ENCODE results near the gene RASA4B. TPM values are rescaled to one million over a fixed set of nuclear protein-coding genes. Genes with fewer than 3 reads are reported as not detected.
"Not testable (repeated sequence)": the region's sequence is repeated elsewhere in the genome, so short reads cannot be mapped to it uniquely, and the experiment has no call there.

Gene RASA4B
- total RNA-seq, 1 experiment from 2014 or later, result 6.0 TPM

DNA sequence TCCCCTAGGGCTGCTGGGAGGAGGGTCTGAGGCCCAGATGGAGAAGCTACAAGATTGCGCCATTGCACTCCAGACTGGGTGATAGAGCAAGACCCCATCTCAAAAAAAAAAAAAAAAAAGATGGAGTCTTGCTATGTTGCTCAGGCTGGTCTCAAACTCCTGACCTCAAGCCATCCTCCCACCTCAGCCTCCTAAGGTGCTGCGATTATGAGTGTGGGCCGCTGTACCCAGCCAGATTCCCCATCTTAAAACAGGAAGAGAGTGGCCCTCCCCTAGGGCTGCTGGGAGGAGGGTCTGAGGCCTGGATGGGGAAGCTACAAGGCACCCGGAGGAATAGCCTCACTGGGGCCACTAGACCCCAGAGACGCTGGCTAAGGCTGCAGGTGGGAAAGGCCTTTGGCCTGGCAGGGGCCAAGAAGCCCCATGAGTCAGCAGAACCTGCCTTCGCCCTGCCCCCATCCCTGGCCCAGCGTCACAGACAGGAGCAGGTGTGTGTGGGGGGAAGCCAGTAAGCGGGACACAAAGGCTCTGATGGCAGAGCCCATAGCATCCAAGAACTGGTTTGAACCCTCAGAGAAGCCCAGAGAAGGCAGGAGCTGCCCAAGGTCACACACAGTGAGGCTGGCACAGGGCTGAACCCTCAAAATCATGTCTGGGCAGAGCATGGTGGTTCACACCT is 10.0 kb downstream of the RASA4B start:
- H3K36me3 ChIP-seq (ENCODE audit: control insufficient read depth in 1 of 2, insufficient read depth in 2 of 2, low read length in 2 of 2); H4K20me1 ChIP-seq (ENCODE audit: insufficient read depth); H3K27ac ChIP-seq (ENCODE audit: low read depth, low read length); DNase-seq (ENCODE audit: low read depth, low spot score); H3K9me2 ChIP-seq (ENCODE audit: insufficient read depth); POLR2A ChIA-PET; BruUV-seq (replicated peaks); ATAC-seq; H3K27me3 ChIP-seq (ENCODE audit: insufficient read depth, low read length); H3K9me3 ChIP-seq (ENCODE audit: control insufficient read depth in 1 of 2, insufficient read depth in 1 of 2, low read depth in 1 of 2, low read length in 2 of 2); H3K4me2 ChIP-seq (ENCODE audit: low read length); H3K4me3 ChIP-seq (replicated peaks in 1 of 2; ENCODE audit: low read depth in 1 of 2, low read length in 2 of 2); H3K79me2 ChIP-seq (ENCODE audit: insufficient read depth, low read length); RAD21 ChIA-PET (ENCODE audit: low non-redundant PET in 1 of 2, low total read pairs in 2 of 2, uncharacterized antibody in 2 of 2, unreplicated experiment in 2 of 2); intact Hi-C loops (cut with micrococcal nuclease); H3K9ac ChIP-seq (ENCODE audit: low read length); CTCF ChIA-PET; H2AFZ ChIP-seq (ENCODE audit: low read depth, low read length, poor library complexity, severe bottlenecking); H3K4me1 ChIP-seq (ENCODE audit: control insufficient read depth in 1 of 2, insufficient read depth in 2 of 2, low read length in 2 of 2): not testable (repeated sequence)

DNA sequence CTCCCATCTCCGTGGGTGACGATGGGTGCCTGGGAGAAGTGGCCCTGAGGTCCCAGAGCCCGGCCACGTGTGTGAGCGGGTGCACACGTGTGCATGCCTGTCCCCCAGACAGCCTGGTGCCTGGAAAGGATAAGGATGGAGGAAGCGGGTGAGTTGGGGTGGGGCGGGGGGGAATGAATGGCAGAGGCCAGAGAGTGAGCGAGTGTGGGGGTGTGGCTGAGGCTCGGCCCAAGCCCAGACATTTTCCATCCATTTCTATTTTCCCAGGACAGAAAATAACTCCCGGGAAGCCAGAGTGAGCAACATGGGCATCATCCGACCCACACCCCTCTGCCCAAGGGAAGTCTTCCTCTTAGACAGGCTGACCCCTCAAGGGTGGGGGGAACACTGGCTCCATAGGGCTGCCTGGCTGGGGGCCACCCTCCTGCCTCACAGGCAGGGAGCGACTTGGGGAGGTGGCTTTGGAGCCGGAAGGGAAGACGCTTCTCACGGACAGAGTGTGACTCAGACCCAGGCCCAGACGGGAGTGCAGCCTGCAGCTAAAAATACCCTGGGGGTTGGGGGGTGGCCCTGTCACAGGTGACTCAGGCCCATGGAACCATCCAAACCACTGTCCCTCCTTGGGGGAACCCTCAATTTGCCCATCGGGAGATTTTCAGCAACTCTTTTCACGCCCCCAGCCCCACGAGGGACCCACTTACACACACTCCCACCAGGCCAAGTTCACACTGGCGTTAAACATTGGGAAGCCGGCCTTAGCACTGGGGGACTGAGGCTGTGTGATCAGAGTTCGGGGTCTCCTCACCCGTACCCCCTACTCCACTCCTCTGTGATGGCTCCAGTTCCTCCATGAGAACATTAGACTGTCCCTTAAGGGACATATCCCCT is 12.0 kb downstream of the RASA4B start:
- CTCF ChIA-PET; RAD21 ChIA-PET (ENCODE audit: low non-redundant PET in 1 of 2, low total read pairs in 2 of 2, uncharacterized antibody in 2 of 2, unreplicated experiment in 2 of 2); H3K9ac ChIP-seq (ENCODE audit: low read length); H3K9me3 ChIP-seq (ENCODE audit: control insufficient read depth in 1 of 2, insufficient read depth in 1 of 2, low read depth in 1 of 2, low read length in 2 of 2); DNase-seq (ENCODE audit: low read depth, low spot score); H3K4me1 ChIP-seq (ENCODE audit: control insufficient read depth in 1 of 2, insufficient read depth in 2 of 2, low read length in 2 of 2); POLR2A ChIA-PET; H3K4me3 ChIP-seq (replicated peaks in 1 of 2; ENCODE audit: low read depth in 1 of 2, low read length in 2 of 2); H3K79me2 ChIP-seq (ENCODE audit: insufficient read depth, low read length); H2AFZ ChIP-seq (ENCODE audit: low read depth, low read length, poor library complexity, severe bottlenecking); H3K9me2 ChIP-seq (ENCODE audit: insufficient read depth); H3K27me3 ChIP-seq (ENCODE audit: insufficient read depth, low read length); intact Hi-C loops (cut with micrococcal nuclease); H4K20me1 ChIP-seq (ENCODE audit: insufficient read depth); H3K36me3 ChIP-seq (ENCODE audit: control insufficient read depth in 1 of 2, insufficient read depth in 2 of 2, low read length in 2 of 2): not testable (repeated sequence)
- ATAC-seq, result peak; percentile 91
- BruUV-seq (replicated peaks), result TSS peak; percentile 88
- peak overlapping the region; percentile 41 for H3K4me2 ChIP-seq (ENCODE audit: low read length)
- H3K27ac ChIP-seq (ENCODE audit: low read depth, low read length), result peak overlapping the region; percentile 50

DNA sequence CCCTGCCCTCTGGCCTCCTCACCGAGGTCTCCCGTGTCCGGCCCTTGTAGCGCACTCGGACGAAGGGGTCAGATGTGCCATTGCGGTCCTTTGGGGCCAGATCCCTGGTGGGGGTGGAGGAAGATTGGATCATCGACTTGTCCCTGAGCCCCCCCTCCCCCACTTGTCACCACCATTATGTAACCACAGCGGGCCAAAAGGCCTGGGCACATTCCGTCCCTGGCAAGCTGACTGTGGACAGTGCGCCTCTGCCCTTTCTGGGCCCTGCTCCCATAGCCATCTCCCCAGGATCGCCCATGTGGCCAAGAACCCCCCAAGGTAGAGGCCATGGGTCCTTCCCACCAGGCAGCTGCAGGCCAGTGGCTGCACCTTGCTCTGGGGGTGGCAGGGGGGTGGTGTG is 14.4 kb downstream of the RASA4B start:
- H3K9me2 ChIP-seq (ENCODE audit: insufficient read depth); H4K20me1 ChIP-seq (ENCODE audit: insufficient read depth); H3K79me2 ChIP-seq (ENCODE audit: insufficient read depth, low read length); ATAC-seq; CTCF ChIA-PET; POLR2A ChIA-PET; RAD21 ChIA-PET (ENCODE audit: low non-redundant PET in 1 of 2, low total read pairs in 2 of 2, uncharacterized antibody in 2 of 2, unreplicated experiment in 2 of 2); BruUV-seq (replicated peaks); H3K9ac ChIP-seq (ENCODE audit: low read length); H3K4me1 ChIP-seq (ENCODE audit: control insufficient read depth in 1 of 2, insufficient read depth in 2 of 2, low read length in 2 of 2); DNase-seq (ENCODE audit: low read depth, low spot score); H2AFZ ChIP-seq (ENCODE audit: low read depth, low read length, poor library complexity, severe bottlenecking); H3K27me3 ChIP-seq (ENCODE audit: insufficient read depth, low read length); intact Hi-C loops (cut with micrococcal nuclease); H3K9me3 ChIP-seq (ENCODE audit: control insufficient read depth in 1 of 2, insufficient read depth in 1 of 2, low read depth in 1 of 2, low read length in 2 of 2); H3K27ac ChIP-seq (ENCODE audit: low read depth, low read length); H3K4me3 ChIP-seq (replicated peaks in 1 of 2; ENCODE audit: low read depth in 1 of 2, low read length in 2 of 2); H3K36me3 ChIP-seq (ENCODE audit: control insufficient read depth in 1 of 2, insufficient read depth in 2 of 2, low read length in 2 of 2); H3K4me2 ChIP-seq (ENCODE audit: low read length): not testable (repeated sequence)

DNA sequence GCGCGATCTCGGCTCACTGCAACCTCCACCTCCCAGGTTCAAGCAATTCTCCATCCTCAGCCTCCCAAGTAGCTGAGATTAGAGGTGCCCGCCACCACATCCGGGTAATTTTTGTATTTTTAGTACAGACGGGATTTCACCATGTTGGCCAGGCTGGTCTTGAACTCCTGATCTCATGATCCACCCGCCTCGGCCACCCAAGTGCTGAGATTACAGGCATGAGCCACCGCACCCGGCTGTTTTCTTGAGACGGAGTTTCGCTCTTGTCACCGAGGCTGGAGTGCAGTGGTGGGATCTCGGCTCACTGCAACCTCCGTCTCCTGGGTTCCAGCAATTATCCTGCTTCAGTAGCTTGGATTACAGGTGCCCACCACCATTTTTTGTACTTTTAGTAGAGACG is 19.3 kb downstream of the RASA4B start:
- H3K9me3 ChIP-seq (ENCODE audit: control insufficient read depth in 1 of 2, insufficient read depth in 1 of 2, low read depth in 1 of 2, low read length in 2 of 2); H3K27me3 ChIP-seq (ENCODE audit: insufficient read depth, low read length); H3K27ac ChIP-seq (ENCODE audit: low read depth, low read length); H3K4me2 ChIP-seq (ENCODE audit: low read length); H3K9me2 ChIP-seq (ENCODE audit: insufficient read depth); ATAC-seq; POLR2A ChIA-PET; CTCF ChIA-PET; intact Hi-C loops (cut with micrococcal nuclease); H3K79me2 ChIP-seq (ENCODE audit: insufficient read depth, low read length); H3K9ac ChIP-seq (ENCODE audit: low read length); H3K4me3 ChIP-seq (replicated peaks in 1 of 2; ENCODE audit: low read depth in 1 of 2, low read length in 2 of 2); H3K36me3 ChIP-seq (ENCODE audit: control insufficient read depth in 1 of 2, insufficient read depth in 2 of 2, low read length in 2 of 2); RAD21 ChIA-PET (ENCODE audit: low non-redundant PET in 1 of 2, low total read pairs in 2 of 2, uncharacterized antibody in 2 of 2, unreplicated experiment in 2 of 2); H3K4me1 ChIP-seq (ENCODE audit: control insufficient read depth in 1 of 2, insufficient read depth in 2 of 2, low read length in 2 of 2); H4K20me1 ChIP-seq (ENCODE audit: insufficient read depth); H2AFZ ChIP-seq (ENCODE audit: low read depth, low read length, poor library complexity, severe bottlenecking); DNase-seq (ENCODE audit: low read depth, low spot score); BruUV-seq (replicated peaks): not testable (repeated sequence)
